ENCODE data around the gene SYTL3.

Gene SYTL3

GRCh38 chr6:158757753-158758090, 107.9 kb downstream of the SYTL3 start:
- Histone ChIP-seq H3K27me3 (ENCODE audit: control insufficient read depth, low read length) (peaks cover 5% of the 10 kb centered on the region; the same call in 1 of the 2 replicates), H3K79me2 (ENCODE audit: control insufficient read depth, low read length) (no peaks in the 10 kb centered on the region), H3K27ac (ENCODE audit: low read depth, low read length) (no peak overlapping the region), H3K4me3 (ENCODE audit: low read length) (no peak overlapping the region), H3K36me3 (ENCODE audit: control insufficient read depth, low read length) (no peaks in the 10 kb centered on the region), H3K4me2 (ENCODE audit: low read length) (no peak overlapping the region), H4K20me1 (ENCODE audit: control insufficient read depth, insufficient read depth, low read depth, low read length) (no peaks in the 10 kb centered on the region), H3K9me3 (ENCODE audit: control insufficient read depth, insufficient read depth, low read length) (no peaks in the 10 kb centered on the region), H3K4me1 (ENCODE audit: control insufficient read depth, low read length) (peaks cover 8% of the 10 kb centered on the region), H3K9me2 (replicated peaks; ENCODE audit: control insufficient read depth, low read length) (no peaks in the 10 kb centered on the region), H3F3A (ENCODE audit: control insufficient read depth, insufficient read depth) (peaks cover 10% of the 10 kb centered on the region)
- TF ChIP-seq EZH2phosphoT487 (IDR thresholded peaks at IDR 0.05; ENCODE audit: borderline replicate concordance, low read length) (no peak), CTCF (IDR thresholded peaks at IDR 0.05; ENCODE audit: low read depth, low read length, poor library complexity, severe bottlenecking) (no peak)

DNA sequence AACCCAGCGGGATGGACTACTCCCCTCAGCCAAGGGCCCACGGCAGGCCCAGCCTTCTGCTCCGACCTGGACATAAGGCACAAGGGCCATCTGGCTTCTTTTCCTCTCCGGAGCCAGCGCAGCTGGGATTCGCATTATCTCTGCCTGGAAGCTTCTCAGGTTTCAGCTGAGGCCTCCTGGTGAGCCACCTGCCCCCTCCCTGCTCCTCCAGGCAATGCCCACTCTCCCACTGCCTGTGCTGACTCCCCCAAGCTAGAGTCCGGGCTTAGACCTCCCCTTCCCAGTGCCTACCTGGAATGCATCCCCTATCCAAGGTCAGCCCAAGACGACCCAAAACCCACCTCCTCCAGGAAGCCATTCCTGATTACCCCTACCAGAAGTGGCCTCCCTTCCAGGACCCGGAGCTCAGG, 108.6 kb downstream of the SYTL3 start:
- no peaks in the 10 kb centered on the region for H3K9me3 ChIP-seq (ENCODE audit: control insufficient read depth, insufficient read depth, low read length)
- TF ChIP-seq CTCF (IDR thresholded peaks at IDR 0.05; ENCODE audit: low read depth, low read length, poor library complexity, severe bottlenecking), result no peak

DNA sequence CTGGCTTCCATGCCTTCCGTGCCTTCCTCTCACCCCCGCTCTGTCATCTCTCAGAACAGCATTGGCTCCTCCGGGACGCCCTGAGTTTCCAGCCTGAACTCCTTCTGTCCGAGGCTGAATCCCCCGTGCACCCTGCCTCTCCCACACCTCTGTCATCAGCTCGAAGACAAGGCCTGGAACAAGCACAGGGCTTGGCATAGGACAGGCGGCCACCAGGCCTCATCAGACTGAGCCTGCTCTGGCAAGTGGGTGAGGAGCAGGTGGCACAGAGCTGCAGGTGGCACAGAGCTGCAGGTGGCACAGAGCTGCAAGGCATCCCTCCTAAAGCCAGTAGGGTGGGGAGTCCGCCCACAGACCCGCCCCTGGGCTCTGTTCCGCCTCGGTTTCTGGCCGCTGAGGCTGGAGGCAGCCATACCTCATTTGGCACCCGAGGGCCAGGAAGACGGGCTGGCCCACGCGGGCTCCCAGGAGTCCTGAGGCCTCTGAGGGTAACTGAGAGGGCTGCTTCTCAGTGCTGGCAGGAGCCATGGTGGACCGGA, 109.2 kb downstream of the SYTL3 start:
- Histone ChIP-seq H3K4me3 (ENCODE audit: low read length) (no peak overlapping the region), H3K27ac (ENCODE audit: low read depth, low read length) (no peak overlapping the region)

More for the DNA sequence above, 108.6 kb downstream of the SYTL3 start:
- Histone ChIP-seq H4K20me1 (ENCODE audit: control insufficient read depth, insufficient read depth, low read depth, low read length) (no peaks in the 10 kb centered on the region), H3K36me3 (ENCODE audit: control insufficient read depth, low read length) (no peaks in the 10 kb centered on the region), H3K9me2 (replicated peaks; ENCODE audit: control insufficient read depth, low read length) (no peaks in the 10 kb centered on the region), H3K79me2 (ENCODE audit: control insufficient read depth, low read length) (no peaks in the 10 kb centered on the region), H3K27me3 (ENCODE audit: control insufficient read depth, low read length) (peaks cover 5% of the 10 kb centered on the region; the same call in 1 of the 2 replicates), H3K4me1 (ENCODE audit: control insufficient read depth, low read length) (0 out of 2 replicates have a peak, but pooled peaks cover 3% of the 10 kb centered on the region), H3K27ac (ENCODE audit: low read depth, low read length) (no peak overlapping the region), H3K4me3 (ENCODE audit: low read length) (no peak overlapping the region), H3K4me2 (ENCODE audit: low read length) (no peak overlapping the region), H3F3A (ENCODE audit: control insufficient read depth, insufficient read depth) (peaks cover 17% of the 10 kb centered on the region)

More for the DNA sequence above, 109.2 kb downstream of the SYTL3 start:
- Histone ChIP-seq H3K9me3 (ENCODE audit: control insufficient read depth, insufficient read depth, low read length) (no peaks in the 10 kb centered on the region), H3K27me3 (ENCODE audit: control insufficient read depth, low read length) (peaks cover 5% of the 10 kb centered on the region; the same call in 1 of the 2 replicates), H3K36me3 (ENCODE audit: control insufficient read depth, low read length) (no peaks in the 10 kb centered on the region), H3K9me2 (replicated peaks; ENCODE audit: control insufficient read depth, low read length) (no peaks in the 10 kb centered on the region), H3F3A (ENCODE audit: control insufficient read depth, insufficient read depth) (peaks cover 23% of the 10 kb centered on the region), H3K79me2 (ENCODE audit: control insufficient read depth, low read length) (no peaks in the 10 kb centered on the region), H3K4me2 (ENCODE audit: low read length) (no peak overlapping the region), H3K4me1 (ENCODE audit: control insufficient read depth, low read length) (0 out of 2 replicates have a peak, but pooled peaks cover 3% of the 10 kb centered on the region), H4K20me1 (ENCODE audit: control insufficient read depth, insufficient read depth, low read depth, low read length) (no peaks in the 10 kb centered on the region)
- TF ChIP-seq EZH2phosphoT487 (IDR thresholded peaks at IDR 0.05; ENCODE audit: borderline replicate concordance, low read length), result no peak
- TF ChIP-seq CTCF (IDR thresholded peaks at IDR 0.05; ENCODE audit: low read depth, low read length, poor library complexity, severe bottlenecking), result no peak

Measured in DOHH2 (cell line).